ENCODE data around the gene ANKRD6. TPM values are rescaled to one million over a fixed set of nuclear protein-coding genes. Genes with fewer than 3 reads are reported as not detected.

Gene ANKRD6
- total RNA-seq, 1 experiment from 2014 or later: 5.6 TPM

DNA sequence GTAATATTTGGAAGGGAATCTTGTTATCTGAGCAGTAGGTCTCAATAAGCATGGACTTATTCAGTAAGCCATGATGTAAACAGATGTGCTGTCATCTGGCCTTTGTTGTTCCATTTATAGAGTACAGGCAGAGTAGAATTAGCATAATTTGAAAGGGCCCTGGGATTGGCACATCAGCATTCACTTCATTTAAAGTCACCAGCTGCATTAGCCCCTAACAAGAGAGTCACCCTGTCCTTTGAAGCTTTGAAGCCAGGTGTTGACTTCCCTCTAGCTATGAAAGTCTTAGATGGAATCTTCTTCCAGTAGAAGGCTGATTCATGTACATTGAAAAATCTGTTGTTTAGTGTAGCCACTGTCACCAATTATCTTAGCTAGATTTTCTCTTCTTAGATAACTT is 95.9 kb downstream of the ANKRD6 start:
- Histone ChIP-seq H3K4me2 (ENCODE audit: insufficient read depth, insufficient read length, low read length) (no peak overlapping the region), H3K79me1 (ENCODE audit: insufficient read depth, low read depth, low read length, poor library complexity, severe bottlenecking) (no peaks in the 10 kb centered on the region), H3K9me3 (ENCODE audit: control insufficient read depth, low read depth, low read length) (no peaks in the 10 kb centered on the region), H2BK120ac (ENCODE audit: low read depth, low read length, poor library complexity, severe bottlenecking) (no peak overlapping the region), H2AFZ (ENCODE audit: low read length) (no peak overlapping the region), H3K14ac (ENCODE audit: insufficient read depth, low read length) (no peak overlapping the region), H3T11ph (ENCODE audit: low read length) (no peak overlapping the region), H2BK15ac (ENCODE audit: low read depth, low read length) (no peak overlapping the region), H4K91ac (ENCODE audit: insufficient read length, low read depth, low read length) (no peak overlapping the region), H3K56ac (ENCODE audit: insufficient read length, low read depth, low read length) (no peak overlapping the region), H2AK5ac (ENCODE audit: insufficient read length, low read length) (no peak overlapping the region), H4K5ac (ENCODE audit: insufficient read length, low read depth, low read length) (no peak overlapping the region), H3K23ac (ENCODE audit: insufficient read length, low read depth, low read length) (no peak overlapping the region), H3K4me1 (ENCODE audit: insufficient read depth, low read length) (no peaks in the 10 kb centered on the region), H3K27ac (ENCODE audit: insufficient read length, low read depth, low read length) (no peak overlapping the region), H4K20me1 (ENCODE audit: control insufficient read depth, insufficient read depth, insufficient read length) (no peaks in the 10 kb centered on the region), H2BK20ac (ENCODE audit: low read depth, low read length, poor library complexity, severe bottlenecking) (no peak overlapping the region), H4K8ac (replicated peaks; ENCODE audit: insufficient read length, low read depth, low read length) (no peak overlapping the region), H3K4ac (ENCODE audit: low read depth, low read length) (no peak overlapping the region), H3K23me2 (ENCODE audit: insufficient read length, low read depth, low read length, poor library complexity, severe bottlenecking) (no peaks in the 10 kb centered on the region), H3K79me2 (ENCODE audit: insufficient read depth, low read length) (no peaks in the 10 kb centered on the region), H2BK5ac (ENCODE audit: insufficient read length, low read length) (no peak overlapping the region), H3K27me3 (ENCODE audit: insufficient read depth, low read length) (no peaks in the 10 kb centered on the region), H3K18ac (ENCODE audit: insufficient read length, low read depth, low read length) (no peak overlapping the region), H2BK12ac (ENCODE audit: insufficient read length, low read depth, low read length) (no peak overlapping the region), H3K9ac (ENCODE audit: extremely low read depth, insufficient read length, low read length) (no peak overlapping the region)
- no peak for TF ChIP-seq CTCF (conservative IDR thresholded peaks at IDR 0.05)
- H3K27ac Mint-ChIP-seq: no peak overlapping the region
- H3K4me1 Mint-ChIP-seq: no peaks in the 10 kb centered on the region
- no peaks in the 10 kb centered on the region for H3K36me3 Mint-ChIP-seq (ENCODE audit: insufficient read depth in 1 of 3, low read depth in 3 of 3)
- no peaks in the 10 kb centered on the region for H3K27me3 Mint-ChIP-seq (ENCODE audit: low read depth)
- no peak for DNase-seq
- no peaks in the 10 kb centered on the region for H3K9me3 Mint-ChIP-seq
- H3K4me3 Mint-ChIP-seq: no peak overlapping the region
